Prostate gland (tissue), 2 donors: ENCODE results near the gene TACC2. TPM values are rescaled to one million over a fixed set of nuclear protein-coding genes. Genes with fewer than 3 reads are reported as not detected.

Source experiments
- DNase-seq: peaks from one replicate; pipeline ENCODE4 v3.0.0-alpha.2; 2019; ENCODE audit warnings: low spot score
- H3K27ac ChIP-seq, 2 donors: fragments of 200-600 bp; sonication (generic); 2 replicates each; pipeline ENCODE4 v1.5.1; 2017 to 2019
- H3K27me3 ChIP-seq: fragments of 200-600 bp; sonication (generic); replicated peaks from 2 replicates; pipeline ENCODE4 v1.5.1; 2019; ENCODE audit not compliant: insufficient read depth
- H3K36me3 ChIP-seq, 2 donors: fragments of 200-600 bp; sonication (generic); 1 replicate in 1 of 2; 2 replicates in 1 of 2; pipeline versions ENCODE4 v1.5.1 to v1.8.1; 2017 to 2019
- H3K4me1 ChIP-seq: fragments of 200-600 bp; sonication (generic); replicated peaks from 2 replicates; pipeline ENCODE4 v1.5.1; 2019
- H3K4me3 ChIP-seq, 2 donors: fragments of 200-600 bp; sonication (generic); 2 replicates each; pipeline ENCODE4 v1.5.1; 2017 to 2019
- H3K9me3 ChIP-seq: fragments of 200-600 bp; sonication (generic); 2 replicates; pipeline ENCODE4 v1.5.1; 2017
- POLR2A ChIP-seq: fragments of 450-650 bp; IDR thresholded peaks from one replicate; pipeline ENCODE4 v1.6.1; 2016; ENCODE audit warnings: antibody characterized with exemption, mild to moderate bottlenecking
- POLR2AphosphoS5 ChIP-seq: sonication (generic); formaldehyde crosslinking; IDR thresholded peaks from one replicate; pipeline ENCODE4 v1.6.1; 2017; ENCODE audit warnings: antibody characterized with exemption
- WGBS: methylation state at CpG from one replicate; pipeline ENCODE4 v1.1.5; 2018; 5-methylcytosine and 5-hydroxymethylcytosine counted together
- intact Hi-C: fragments of 100-400 bp; cut with DNase I; formaldehyde crosslinking; loops from one replicate; pipeline ENCODE4 v1.14.2; 2022
- total RNA-seq, 2 donors: library from RNA; depleted of rRNA; stranded (reverse); fragments of >200 nt; gene quantifications; one replicate each; pipeline ENCODE4 v1.1.0, GENCODE V29; 2016
- TF ChIP-seq, protein P1 (sequence below), 4 experiments: fragments of 200-600 bp in 2 of 4; fragments of 450-650 bp in 2 of 4; sonication (generic) in 2 of 4; IDR thresholded peaks; 1 replicate in 3 of 4; 2 replicates in 1 of 4; pipeline ENCODE4 v1.5.1; 2016 to 2019; ENCODE audit warnings: antibody characterized with exemption in 4 of 4, mild to moderate bottlenecking in 2 of 4, moderate library complexity in 2 of 4

Gene TACC2
- total RNA-seq, 2 donors from 2014 or later: 101 to 140 TPM

DNA sequence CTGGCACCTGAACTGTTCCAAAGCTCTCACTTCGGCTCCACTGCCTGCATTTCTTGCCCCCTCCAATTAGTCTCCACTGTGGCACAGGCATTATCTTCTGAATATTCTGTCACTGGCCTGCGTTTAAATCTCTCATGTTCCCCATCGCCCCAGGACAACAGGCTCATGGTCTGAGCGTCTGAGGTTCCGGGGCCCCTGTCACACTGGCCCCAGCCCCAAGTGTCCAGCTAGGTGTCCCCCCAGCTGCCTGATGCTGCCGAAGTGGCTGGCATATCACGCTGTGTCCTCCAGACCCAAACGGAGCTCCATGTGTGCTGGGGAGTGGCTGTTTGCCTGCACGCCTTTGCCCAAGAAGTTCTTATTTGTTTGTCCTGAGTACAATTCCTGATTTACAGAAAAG is 135.4 kb downstream of the TACC2 start:
- H3K4me3 ChIP-seq: no peak overlapping the region
- no peaks in the 10 kb centered on the region for H3K4me1 ChIP-seq
- DNase-seq: no peak
- H3K27me3 ChIP-seq: no peaks in the 10 kb centered on the region
- no peaks in the 10 kb centered on the region for H3K36me3 ChIP-seq
- no peaks in the 10 kb centered on the region for H3K9me3 ChIP-seq
- 74% methylated on average over 9 of the region's 9 CpGs for WGBS
- no peak for TF ChIP-seq POLR2A
- peak; percentile 45 for TF ChIP-seq POLR2AphosphoS5
- TF ChIP-seq, protein P1, sequence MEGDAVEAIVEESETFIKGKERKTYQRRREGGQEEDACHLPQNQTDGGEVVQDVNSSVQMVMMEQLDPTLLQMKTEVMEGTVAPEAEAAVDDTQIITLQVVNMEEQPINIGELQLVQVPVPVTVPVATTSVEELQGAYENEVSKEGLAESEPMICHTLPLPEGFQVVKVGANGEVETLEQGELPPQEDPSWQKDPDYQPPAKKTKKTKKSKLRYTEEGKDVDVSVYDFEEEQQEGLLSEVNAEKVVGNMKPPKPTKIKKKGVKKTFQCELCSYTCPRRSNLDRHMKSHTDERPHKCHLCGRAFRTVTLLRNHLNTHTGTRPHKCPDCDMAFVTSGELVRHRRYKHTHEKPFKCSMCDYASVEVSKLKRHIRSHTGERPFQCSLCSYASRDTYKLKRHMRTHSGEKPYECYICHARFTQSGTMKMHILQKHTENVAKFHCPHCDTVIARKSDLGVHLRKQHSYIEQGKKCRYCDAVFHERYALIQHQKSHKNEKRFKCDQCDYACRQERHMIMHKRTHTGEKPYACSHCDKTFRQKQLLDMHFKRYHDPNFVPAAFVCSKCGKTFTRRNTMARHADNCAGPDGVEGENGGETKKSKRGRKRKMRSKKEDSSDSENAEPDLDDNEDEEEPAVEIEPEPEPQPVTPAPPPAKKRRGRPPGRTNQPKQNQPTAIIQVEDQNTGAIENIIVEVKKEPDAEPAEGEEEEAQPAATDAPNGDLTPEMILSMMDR (IDR thresholded peaks at IDR 0.05): no peak
- intact Hi-C loops: no loop called here
- peak overlapping the region; percentile 70 to 99 for H3K27ac ChIP-seq

DNA sequence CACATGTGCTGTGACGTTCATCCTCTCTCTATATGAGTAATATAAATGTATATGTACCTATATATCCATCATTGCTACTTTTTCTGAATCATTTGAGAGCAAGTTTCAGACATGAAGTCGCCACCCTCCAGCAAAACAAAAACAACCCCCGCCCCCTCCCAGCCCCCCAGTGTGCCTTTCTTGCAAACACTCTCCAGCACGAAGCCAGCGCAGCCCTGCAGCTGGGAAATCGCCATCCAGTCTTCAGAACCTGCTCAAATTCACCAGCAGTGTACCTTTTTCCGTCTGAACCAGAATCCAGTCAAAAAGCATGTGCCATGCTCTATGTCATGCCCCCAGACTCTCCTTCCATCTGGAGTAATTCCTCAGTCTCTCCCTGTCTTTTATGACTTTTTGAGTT is 135.8 kb downstream of the TACC2 start:
- no peak for DNase-seq
- 77% methylated on average over 7 of the region's 7 CpGs for WGBS
- TF ChIP-seq, protein P1 (IDR thresholded peaks at IDR 0.05): no peak
- no peak for TF ChIP-seq POLR2A
- no peak for TF ChIP-seq POLR2AphosphoS5
- intact Hi-C loops: no loop called here
- H3K4me3 ChIP-seq: no peak overlapping the region
- no peaks in the 10 kb centered on the region for H3K4me1 ChIP-seq
- H3K27me3 ChIP-seq: no peaks in the 10 kb centered on the region
- no peaks in the 10 kb centered on the region for H3K36me3 ChIP-seq
- H3K27ac ChIP-seq: peak overlapping the region; percentile 70 to 99
- H3K9me3 ChIP-seq: no peaks in the 10 kb centered on the region

DNA sequence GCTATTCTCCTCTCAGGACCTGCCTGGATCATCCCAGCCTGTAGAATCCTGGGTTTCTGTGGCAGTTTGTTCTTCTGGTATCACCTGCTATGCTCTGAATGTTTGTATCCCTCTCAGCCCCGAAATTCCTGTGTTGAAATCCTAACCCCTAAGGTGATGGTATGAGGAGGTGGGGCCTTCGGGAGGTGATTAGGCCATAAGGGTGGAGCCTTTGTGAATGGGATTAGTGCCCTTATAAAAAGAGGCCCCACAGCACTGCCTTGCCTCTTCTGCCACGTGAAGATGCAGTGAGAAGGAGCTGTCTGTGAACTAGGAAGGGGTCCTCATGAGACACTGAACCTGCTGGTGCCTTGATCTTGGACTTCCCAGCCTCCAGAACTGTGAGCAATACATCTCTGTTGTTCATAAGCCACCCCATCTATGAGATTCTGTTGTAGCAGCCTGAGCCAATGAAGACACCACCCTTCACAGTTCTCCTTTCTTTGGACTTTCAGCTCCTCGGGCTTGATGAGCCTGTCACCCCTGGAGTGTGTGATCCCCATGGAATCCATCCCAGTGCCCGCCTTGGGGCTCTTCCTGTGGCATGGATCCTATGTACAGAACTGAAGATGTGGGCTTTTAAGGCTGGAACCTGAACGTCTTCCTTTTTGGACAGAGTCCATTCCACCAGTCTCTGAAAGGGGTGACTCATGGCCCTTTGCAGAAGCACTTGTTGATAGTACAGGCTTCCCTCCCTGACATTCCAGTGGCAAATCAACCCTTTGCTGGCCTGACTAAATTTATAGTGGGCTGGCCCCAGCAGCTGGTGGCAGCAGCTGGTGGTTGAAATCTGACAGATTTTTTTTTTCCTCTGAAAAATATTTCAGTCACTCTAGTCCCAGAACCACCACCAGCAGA is 138.0 kb downstream of the TACC2 start:
- Histone ChIP-seq H3K4me3 (no peak overlapping the region), H3K4me1 (no peaks in the 10 kb centered on the region), H3K9me3 (no peaks in the 10 kb centered on the region), H3K27me3 (no peaks in the 10 kb centered on the region), H3K36me3 (no peaks in the 10 kb centered on the region), H3K27ac (peak overlapping the region; percentile 70 to 71)
- TF ChIP-seq POLR2AphosphoS5: peak; percentile 72
- TF ChIP-seq, protein P1 (IDR thresholded peaks at IDR 0.05): no peak
- 57% methylated on average over 6 of the region's 6 CpGs for WGBS
- intact Hi-C loops: no loop called here
- peak; percentile 55 for DNase-seq

DNA sequence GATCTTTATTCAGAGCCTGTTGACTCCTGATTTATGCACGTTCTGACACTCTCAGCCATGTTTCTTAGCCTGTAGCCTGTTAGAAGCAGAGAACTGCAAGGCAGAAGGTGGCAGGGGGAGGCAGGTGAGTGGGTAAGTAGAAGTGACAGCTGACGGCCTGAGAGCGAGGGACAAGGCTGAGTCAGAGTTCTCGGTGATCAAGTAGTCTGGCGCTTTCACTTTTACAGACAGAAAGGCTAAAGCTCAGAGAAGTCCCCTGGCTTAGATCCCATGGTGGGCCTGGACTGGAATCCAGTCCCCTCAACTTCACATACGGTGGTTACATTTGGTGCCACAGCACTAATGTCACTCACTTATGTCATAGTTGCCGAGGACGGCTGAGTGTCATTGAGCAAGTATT is 139.0 kb downstream of the TACC2 start:
- H3K27ac ChIP-seq: peak overlapping the region; percentile 70 to 71

More for the DNA sequence above, 139.0 kb downstream of the TACC2 start:
- TF ChIP-seq POLR2AphosphoS5: no peak
- no peak for TF ChIP-seq POLR2A
- TF ChIP-seq, protein P1 (IDR thresholded peaks at IDR 0.05): no peak
- 68% methylated on average over 8 of the region's 8 CpGs for WGBS
- no peaks in the 10 kb centered on the region for H3K36me3 ChIP-seq
- no peak for DNase-seq
- H3K4me3 ChIP-seq: no peak overlapping the region
- H3K9me3 ChIP-seq: no peaks in the 10 kb centered on the region
- intact Hi-C loops: no loop called here
- no peaks in the 10 kb centered on the region for H3K4me1 ChIP-seq
- no peaks in the 10 kb centered on the region for H3K27me3 ChIP-seq
